WTC11 (cell line): ENCODE data around the gene ITPR1. TPM values are rescaled to one million over a fixed set of nuclear protein-coding genes. Genes with fewer than 3 reads are reported as not detected.

Experiments
- ATAC-seq: fragments of 200-7000 bp; cut with Tn5 transposase; 2 replicates; pipeline ENCODE4 v1.10.0; 2021; ENCODE audit warnings: mild to moderate bottlenecking, moderate library complexity
- CTCF ChIA-PET: fragments of 300-600 bp; sonication (Branson Sonifier 250); formaldehyde crosslinking; loops from one replicate; lab custom pipeline; 2021; ENCODE audit warnings: antibody characterized with exemption; lab: Charles Lee
- POLR2A ChIA-PET: fragments of 350-600 bp; sonication (Branson Sonifier 250); formaldehyde crosslinking; loops from one replicate; lab custom pipeline; 2021; ENCODE audit warnings: antibody characterized with exemption; lab: Charles Lee
- DNase-seq: peaks from one replicate; pipeline ENCODE4 v3.0.0; 2021; ENCODE audit warnings: low spot score
- H3K27ac Mint-ChIP-seq: 2 replicates; pipeline ENCODE4 v1.8.0; 2021; ENCODE audit warnings: mixed read lengths
- H3K27me3 Mint-ChIP-seq: 2 replicates; pipeline ENCODE4 v1.8.0; 2021; ENCODE audit warnings: low read depth, mild to moderate bottlenecking, moderate library complexity, mixed read lengths
- H3K36me3 Mint-ChIP-seq: 2 replicates; pipeline ENCODE4 v1.8.0; 2021; ENCODE audit warnings: mixed read lengths
- H3K4me1 Mint-ChIP-seq: 2 replicates; pipeline ENCODE4 v1.8.0; 2022; ENCODE audit warnings: mixed read lengths
- H3K4me3 Mint-ChIP-seq: 2 replicates; pipeline ENCODE4 v1.8.0; 2021; ENCODE audit warnings: mild to moderate bottlenecking, moderate library complexity, mixed read lengths
- H3K9me3 Mint-ChIP-seq: 2 replicates; pipeline ENCODE4 v1.8.0; 2021; ENCODE audit warnings: mixed read lengths
- AR ChIP-seq: fragments of 250-450 bp; sonication (Bioruptor Pico); IDR thresholded peaks from 2 replicates; pipeline ENCODE4 v1.9.0; 2021; ENCODE audit warnings: mild to moderate bottlenecking
- ATF2 ChIP-seq: sonication (generic); formaldehyde crosslinking; IDR thresholded peaks from 2 replicates; pipeline ENCODE4 v1.8.1; 2022; ENCODE audit warnings: low read depth, missing genetic modification reagents, borderline replicate concordance
- CTCF ChIP-seq: fragments of 200-600 bp; IDR thresholded peaks from 2 replicates; pipeline ENCODE4 v1.8.0; 2022; ENCODE audit warnings: antibody characterized with exemption
- FOXP4 ChIP-seq: sonication (generic); formaldehyde crosslinking; IDR thresholded peaks from 2 replicates; pipeline ENCODE4 v1.8.0; 2022; ENCODE audit warnings: mild to moderate bottlenecking, missing genetic modification reagents
- JAZF1 ChIP-seq: fragments of 250-450 bp; sonication (Bioruptor Pico); IDR thresholded peaks from 2 replicates; pipeline ENCODE4 v1.9.0; 2021; ENCODE audit warnings: moderate library complexity, mild to moderate bottlenecking, inconsistent platforms
- JUN ChIP-seq: sonication (generic); formaldehyde crosslinking; IDR thresholded peaks from 2 replicates; pipeline ENCODE4 v1.8.0; 2023; ENCODE audit warnings: mild to moderate bottlenecking, missing genetic modification reagents
- KAT7 ChIP-seq: sonication (generic); formaldehyde crosslinking; IDR thresholded peaks from 2 replicates; pipeline ENCODE4 v1.8.1; 2023; ENCODE audit warnings: missing genetic modification reagents, mild to moderate bottlenecking, borderline replicate concordance
- MAX ChIP-seq: sonication (generic); formaldehyde crosslinking; IDR thresholded peaks from 2 replicates; pipeline ENCODE4 v1.8.0; 2022; ENCODE audit warnings: mild to moderate bottlenecking, missing genetic modification reagents
- PRDM15 ChIP-seq: sonication (generic); formaldehyde crosslinking; IDR thresholded peaks from 2 replicates; pipeline ENCODE4 v1.8.0; 2022; ENCODE audit warnings: missing genetic modification reagents
- PREB ChIP-seq: sonication (generic); formaldehyde crosslinking; IDR thresholded peaks from 2 replicates; pipeline ENCODE4 v1.8.1; 2022; ENCODE audit warnings: mild to moderate bottlenecking, missing genetic modification reagents, moderate library complexity, borderline replicate concordance
- ZNF121 ChIP-seq: sonication (generic); formaldehyde crosslinking; IDR thresholded peaks from 2 replicates; pipeline ENCODE4 v1.8.0; 2023; ENCODE audit warnings: missing genetic modification reagents
- ZNF263 ChIP-seq: sonication (generic); formaldehyde crosslinking; IDR thresholded peaks from 2 replicates; pipeline ENCODE4 v1.8.1; 2022; ENCODE audit warnings: low read depth, mild to moderate bottlenecking, moderate library complexity, missing genetic modification reagents
- ZNF317 ChIP-seq: sonication (generic); formaldehyde crosslinking; IDR thresholded peaks from 2 replicates; pipeline ENCODE4 v1.8.1; 2023; ENCODE audit warnings: low read depth, mild to moderate bottlenecking, moderate library complexity, missing genetic modification reagents, borderline replicate concordance
- ZNF671 ChIP-seq: fragments of 250-450 bp; sonication (Bioruptor Pico); IDR thresholded peaks from 2 replicates; pipeline ENCODE4 v1.8.0; 2021; ENCODE audit warnings: mild to moderate bottlenecking
- total RNA-seq: library from RNA; stranded (reverse); gene quantifications from 3 replicates; pipeline ENCODE4 v1.2.3, GENCODE V29; 2021

The ITPR1 gene
- total RNA-seq, 1 experiment from 2014 or later, result 11.8 TPM

GRCh38 chr3:4656059-4656458 is 162.9 kb downstream of the ITPR1 start:
- Mint-ChIP-seq H3K4me3 (no peak overlapping the region), H3K36me3 (no peaks in the 10 kb centered on the region)
- CTCF ChIA-PET, result interaction anchor here (1.1 to 1.8 kb wide), 5 partner anchors 56 to 470 kb away, joined by 3 to 6 read pairs (median 4); no protein-coding TSS in a partner anchor
- TF ChIP-seq AR, result no peak
- no peak for TF ChIP-seq FOXP4 (CRISPR knock-in tag)
- TF ChIP-seq MAX (CRISPR knock-in tag), result 0 out of 2 replicates have a peak, but pooled peaks have one; percentile 18
- no peak for TF ChIP-seq PRDM15 (CRISPR knock-in tag)
- TF ChIP-seq CTCF, result peak; percentile 83
- no peak for TF ChIP-seq ZNF263 (CRISPR knock-in tag)
- TF ChIP-seq PREB (CRISPR knock-in tag), result no peak
- TF ChIP-seq ZNF671 (CRISPR knock-in tag), result no peak
- TF ChIP-seq ZNF317 (CRISPR knock-in tag), result no peak
- TF ChIP-seq JAZF1 (CRISPR knock-in tag), result no peak
- no peak for TF ChIP-seq KAT7 (CRISPR knock-in tag)
- TF ChIP-seq, all 79 proteins: peak for 2
- H3K27me3 Mint-ChIP-seq, result no peaks in the 10 kb centered on the region
- ATAC-seq (peak; percentile 96), DNase-seq (peak; percentile 76)
- POLR2A ChIA-PET, result no interaction called here
- peaks cover 11% of the 10 kb centered on the region for H3K4me1 Mint-ChIP-seq
- no peaks in the 10 kb centered on the region for H3K9me3 Mint-ChIP-seq
- no peak overlapping the region for H3K27ac Mint-ChIP-seq

- H3K4me1 Mint-ChIP-seq, result peaks cover 11% of the 10 kb centered on the region
- ATAC-seq (peak; percentile 24), DNase-seq (no peak)
- CTCF ChIA-PET, result interaction anchor here (1.1 to 1.8 kb wide), 5 partner anchors 55 to 469 kb away, joined by 3 to 6 read pairs (median 4); no protein-coding TSS in a partner anchor
- no peaks in the 10 kb centered on the region for H3K27me3 Mint-ChIP-seq
- H3K4me3 Mint-ChIP-seq, result no peak overlapping the region
- POLR2A ChIA-PET, result no interaction called here
- H3K9me3 Mint-ChIP-seq, result no peaks in the 10 kb centered on the region
- no peak overlapping the region for H3K27ac Mint-ChIP-seq
- no peaks in the 10 kb centered on the region for H3K36me3 Mint-ChIP-seq
- TF ChIP-seq JUN (CRISPR knock-in tag), result no peak
- no peak for TF ChIP-seq ATF2 (CRISPR knock-in tag)
- no peak for TF ChIP-seq ZNF121
- no peak for TF ChIP-seq FOXP4 (CRISPR knock-in tag)
Measured at GRCh38 chr3:4656626-4657328, 163.6 kb downstream of the ITPR1 start.
